SK-MEL-5 (cell line): ENCODE measurements around the gene TMEM184B. TPM values are rescaled to one million over a fixed set of nuclear protein-coding genes. Genes with fewer than 3 reads are reported as not detected.
A peak's percentile ranks its signal among the peaks of the same experiment; 100 is the strongest.

ENCODE experiments used
- DNase-seq: peaks from one replicate; pipeline ENCODE4 v3.0.0-alpha.2; 2016; ENCODE audit warnings: low read depth, low spot score
- in situ Hi-C: cut with HindIII; loops from 2 replicates; pipeline ENCODE4 v1.10.0; 2016; ENCODE audit warnings: low sequenced_read_pairs, high pct_unique_total_duplicates, low pct_unique_long_range_greater_than_20kb
- total RNA-seq: library from RNA; depleted of rRNA; stranded (reverse); fragments of >200 nt; shearing (Covaris generic); gene quantifications from 2 replicates; pipeline ENCODE4 v1.2.3, GENCODE V29; 2014

TMEM184B gene
- total RNA-seq, 1 experiment from 2014 or later = 12.7 TPM

DNA sequence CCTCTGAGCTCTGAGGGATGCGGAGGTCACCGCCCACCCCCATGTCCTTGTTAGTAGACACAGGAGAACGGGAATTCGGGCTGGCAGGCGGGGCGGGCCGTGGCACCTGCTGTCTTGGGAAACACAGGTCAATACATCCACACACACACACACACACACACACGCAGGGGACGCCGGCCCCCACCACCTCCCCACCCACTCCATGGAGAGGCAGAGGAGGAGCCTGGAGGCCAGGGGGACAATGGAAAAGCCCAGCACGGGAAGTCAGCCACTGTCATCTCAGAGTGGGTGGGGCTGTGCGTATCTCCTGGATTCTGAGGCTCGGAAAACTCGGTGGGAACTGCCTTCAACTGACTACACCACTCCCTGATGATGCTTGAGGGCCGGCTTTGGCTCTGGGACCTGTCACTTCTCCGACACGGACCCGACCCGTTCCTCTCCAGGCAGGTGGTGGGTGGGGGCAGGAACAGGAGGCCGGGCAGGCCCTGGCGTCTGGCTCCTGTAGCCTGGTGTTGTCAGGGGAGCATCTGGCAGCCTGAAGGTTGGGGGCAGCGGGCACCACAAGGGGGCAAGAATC lies 18.5 kb upstream of the TMEM184B start:
- DNase-seq = no peak
- in situ Hi-C loops = no loop called here

DNA sequence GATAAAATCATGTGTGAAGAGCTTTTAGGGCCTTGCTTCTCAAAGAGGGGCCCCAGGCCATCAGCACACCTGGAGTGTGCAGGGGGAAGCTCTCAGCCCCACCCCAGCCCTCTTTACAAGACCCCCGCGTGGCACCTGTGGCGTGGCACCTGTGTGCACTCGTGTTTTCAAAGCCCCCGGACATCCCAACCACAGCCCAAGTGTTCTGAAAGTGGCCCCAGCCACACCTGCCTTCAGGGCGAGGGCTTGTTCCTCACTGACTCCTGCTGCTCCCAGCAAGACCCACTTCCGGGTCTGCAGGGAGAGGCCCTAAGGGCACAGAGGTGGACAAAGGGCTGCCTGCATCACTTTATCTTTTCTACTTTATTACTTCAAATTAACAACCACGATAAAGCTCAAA lies 17.5 kb upstream of the TMEM184B start:
- DNase-seq = no peak
- in situ Hi-C loops = no loop called here

DNA sequence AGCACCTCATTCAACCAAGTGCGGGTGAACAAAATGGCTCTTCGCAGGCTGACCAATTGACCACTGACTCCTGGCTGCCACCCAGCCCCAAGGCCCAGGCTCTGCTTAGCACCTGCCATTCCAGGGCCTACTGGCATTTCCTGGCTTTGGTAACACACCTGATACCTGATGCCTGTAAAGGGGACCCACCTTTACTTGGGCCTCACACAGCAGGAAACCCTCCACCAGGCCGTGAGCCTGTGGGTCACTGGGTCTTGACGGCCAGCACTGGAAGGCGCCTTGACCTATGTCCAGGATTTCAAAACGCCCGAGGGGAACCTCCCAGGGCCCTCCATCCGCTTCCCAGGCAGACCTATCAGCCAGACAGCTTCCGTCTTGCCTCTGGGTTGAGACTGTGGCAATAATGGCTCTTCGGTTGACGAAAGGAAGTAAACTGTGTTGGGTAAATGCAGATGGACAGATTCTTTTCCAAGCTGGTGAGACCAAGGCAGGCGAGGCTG lies 16.8 kb upstream of the TMEM184B start:
- no peak for DNase-seq
- in situ Hi-C loops = no loop called here

DNA sequence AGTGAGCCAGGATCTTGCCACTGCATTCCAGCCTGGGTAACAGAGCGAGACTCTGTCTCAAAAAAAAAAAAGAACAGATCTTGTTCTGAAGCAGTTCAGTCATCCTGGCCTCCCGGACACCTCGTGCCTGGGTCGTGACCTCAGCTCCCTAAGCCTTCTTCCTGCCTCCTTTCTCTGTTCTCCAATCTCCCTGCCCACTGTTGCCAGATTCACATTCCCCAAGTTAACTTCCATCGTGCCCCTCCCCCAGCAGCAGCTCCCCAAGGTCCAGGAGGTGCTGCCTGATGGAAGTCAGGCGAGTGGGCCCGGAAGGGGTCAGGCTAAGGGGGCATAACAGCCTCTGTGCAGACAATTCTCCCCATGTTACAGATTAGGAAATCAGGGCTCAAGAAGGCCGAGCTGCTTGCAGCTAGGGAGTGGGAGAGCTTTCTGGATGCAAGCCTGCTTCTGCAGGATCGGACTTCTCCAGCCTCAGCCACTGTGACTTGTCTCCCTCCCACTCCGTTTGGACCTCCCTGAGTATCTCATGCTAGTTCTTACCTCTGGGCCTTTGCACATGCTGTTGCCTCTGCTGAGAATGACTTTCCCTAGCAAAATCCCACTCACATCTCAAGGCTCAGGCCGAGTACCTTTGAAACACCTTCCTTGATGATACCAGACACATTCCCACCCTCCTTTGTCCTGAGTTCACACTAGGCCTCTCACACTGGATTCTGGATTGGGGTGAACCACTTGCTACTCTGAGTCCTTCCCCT lies 14.3 kb upstream of the TMEM184B start:
- in situ Hi-C loops = no loop called here
- no peak for DNase-seq

DNA sequence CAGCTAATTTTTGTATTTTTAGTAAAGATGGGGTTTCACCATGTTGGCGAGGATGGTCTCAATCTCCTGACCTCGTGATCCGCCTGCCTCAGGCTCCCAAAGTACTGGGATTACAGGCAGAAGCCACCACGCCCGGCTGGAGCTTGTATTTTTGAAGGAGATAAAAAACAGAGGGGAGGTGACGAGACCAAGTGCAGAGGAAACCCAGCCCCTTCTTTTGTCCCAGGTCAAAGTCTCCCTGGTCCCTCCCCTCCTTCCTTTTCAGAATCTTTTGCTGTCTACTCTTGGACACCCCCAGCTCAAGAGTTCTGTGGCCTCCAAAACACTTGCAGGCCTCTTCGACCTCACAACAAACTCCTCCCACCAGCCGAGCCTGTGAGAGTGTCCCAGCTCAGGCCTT lies 12.2 kb upstream of the TMEM184B start:
- in situ Hi-C loops = no loop called here
- DNase-seq = no peak

DNA sequence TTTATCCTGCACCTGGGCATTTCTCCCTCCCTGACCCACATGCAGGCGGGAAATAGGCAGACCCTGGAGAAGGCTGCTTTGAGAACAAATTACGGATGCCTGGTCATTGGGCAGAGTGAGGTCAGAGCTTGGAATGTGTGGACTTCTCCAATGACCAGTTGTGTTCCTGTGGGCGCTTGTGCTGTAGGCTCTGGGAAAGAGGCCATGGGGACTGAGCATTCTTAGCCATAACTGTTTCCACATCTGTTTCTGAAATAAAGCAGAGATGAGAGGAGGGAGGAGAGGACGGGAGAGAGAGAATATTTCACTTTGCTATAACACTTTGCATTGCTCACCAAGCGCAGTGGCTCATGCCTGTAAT lies 11.2 kb upstream of the TMEM184B start:
- DNase-seq = no peak

DNA sequence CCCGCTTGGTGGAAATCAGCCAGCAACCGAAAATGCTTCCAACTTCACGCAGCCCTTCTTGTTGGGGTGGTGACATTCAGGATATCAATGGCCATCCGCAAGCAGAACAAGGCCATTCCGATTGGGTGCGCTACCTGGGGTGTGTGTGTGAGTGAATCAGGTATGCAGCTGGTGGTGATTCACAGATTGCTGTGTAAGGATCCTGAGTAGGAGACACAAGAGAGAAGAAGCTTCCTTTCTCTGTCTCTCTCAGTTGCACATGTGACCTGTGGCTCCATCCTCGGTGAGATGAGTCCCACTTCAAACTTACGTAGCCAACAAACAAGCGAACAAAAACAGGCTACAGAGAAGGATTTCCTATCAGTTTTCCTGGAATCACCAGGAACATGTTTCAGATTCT lies 9.6 kb upstream of the TMEM184B start:
- DNase-seq = no peak
- in situ Hi-C loops = no loop called here

More for the DNA sequence above, 11.2 kb upstream of the TMEM184B start:
- in situ Hi-C loops = no loop called here

DNA sequence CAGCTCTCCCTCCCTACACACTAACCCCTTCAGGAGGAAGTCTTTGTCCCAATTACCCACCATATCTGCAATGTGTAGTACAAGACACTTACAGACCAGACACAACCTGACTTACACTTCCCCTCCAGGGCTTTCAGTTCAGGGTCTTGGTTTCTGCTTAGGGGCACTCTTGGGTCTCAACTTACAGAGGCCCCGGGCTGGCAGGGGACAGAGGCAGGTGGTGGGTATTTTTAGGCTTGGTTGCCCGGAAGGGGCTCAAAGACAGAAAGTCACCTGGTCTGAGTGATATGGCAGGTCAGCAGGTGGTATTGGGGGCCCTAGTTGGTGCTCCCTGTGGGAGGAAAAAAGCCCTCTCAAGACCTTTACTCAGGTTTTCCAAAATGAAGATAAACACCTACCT lies 3.4 kb upstream of the TMEM184B start:
- no peak for DNase-seq
- in situ Hi-C loops = no loop called here

DNA sequence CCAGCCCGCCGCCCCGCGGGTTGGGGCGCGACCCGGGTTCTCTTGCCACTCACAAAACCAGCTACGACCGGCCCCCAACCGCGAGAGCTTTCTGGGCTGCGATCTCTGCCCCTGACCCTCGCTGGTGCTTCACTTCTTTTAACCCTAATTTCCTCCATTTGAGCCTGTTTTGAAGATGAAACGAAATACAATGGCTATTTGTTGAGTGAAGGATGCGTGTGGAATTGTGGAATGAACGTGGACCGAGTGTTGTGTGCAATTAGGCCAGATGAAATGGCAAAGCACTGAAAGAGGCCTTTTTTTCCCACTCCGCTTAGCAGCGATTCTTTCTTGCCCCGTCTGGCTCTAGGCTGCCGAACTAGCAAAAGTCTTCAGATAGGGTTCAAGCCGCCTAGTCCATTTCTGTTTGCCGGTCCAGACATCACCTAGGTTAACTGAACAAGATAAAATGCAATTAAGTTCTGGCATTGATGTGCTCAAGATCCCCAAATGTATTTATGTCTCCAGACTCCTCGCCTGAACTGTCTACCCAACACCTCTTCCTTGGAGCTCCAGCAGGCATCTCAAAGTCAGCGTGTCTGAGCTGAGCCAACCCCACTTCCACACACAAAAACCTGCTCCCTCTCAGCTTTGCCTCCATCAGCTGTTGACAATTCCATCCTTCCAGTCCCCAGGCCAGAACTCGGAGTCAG lies 471 bp upstream of the TMEM184B start:
- in situ Hi-C loops = no loop called here

DNA sequence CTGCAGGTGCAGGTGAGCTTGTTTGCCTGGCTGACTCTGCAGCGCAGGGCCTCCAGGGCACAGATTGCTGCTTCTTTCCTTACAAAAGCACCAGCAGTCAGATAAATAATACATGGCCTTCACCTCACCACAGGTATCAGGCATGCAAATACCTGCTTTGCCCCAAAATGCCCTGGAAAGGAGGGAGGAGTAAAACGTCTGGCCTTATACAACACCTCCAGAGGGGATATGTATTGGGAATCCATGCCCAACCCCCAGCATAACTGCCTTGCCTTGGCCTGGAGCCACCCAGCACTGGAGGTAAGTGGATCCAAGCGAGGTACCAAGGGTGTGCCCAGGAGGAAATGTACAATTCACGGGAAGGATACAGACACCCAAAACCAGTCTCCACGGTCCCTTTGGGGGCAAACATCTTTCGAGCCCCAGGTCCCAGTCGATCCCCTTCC lies 860 bp downstream of the TMEM184B start:
- DNase-seq = no peak
- in situ Hi-C loops = no loop called here

More for the DNA sequence above, 471 bp upstream of the TMEM184B start:
- peak; percentile 56 for DNase-seq

DNA sequence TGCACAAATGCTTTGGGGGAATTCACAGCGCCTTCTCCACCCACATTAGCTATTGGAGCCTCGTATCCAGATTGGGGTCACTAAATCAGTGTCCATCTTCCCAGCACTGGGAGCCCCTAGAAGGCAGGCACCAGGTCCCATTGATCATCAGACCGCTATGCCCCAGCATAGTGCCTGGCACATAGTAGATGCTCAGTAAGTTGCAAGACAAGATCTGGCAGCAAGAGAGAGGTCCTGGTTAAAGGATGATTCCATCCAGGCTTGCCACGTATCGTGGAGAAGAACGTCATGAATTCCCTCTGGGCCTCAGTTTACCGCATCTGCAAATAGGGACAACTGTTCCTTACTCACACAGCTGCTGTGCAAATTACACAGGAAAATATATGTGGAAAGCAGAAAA lies 1.7 kb downstream of the TMEM184B start:
- no peak for DNase-seq
- in situ Hi-C loops = no loop called here

DNA sequence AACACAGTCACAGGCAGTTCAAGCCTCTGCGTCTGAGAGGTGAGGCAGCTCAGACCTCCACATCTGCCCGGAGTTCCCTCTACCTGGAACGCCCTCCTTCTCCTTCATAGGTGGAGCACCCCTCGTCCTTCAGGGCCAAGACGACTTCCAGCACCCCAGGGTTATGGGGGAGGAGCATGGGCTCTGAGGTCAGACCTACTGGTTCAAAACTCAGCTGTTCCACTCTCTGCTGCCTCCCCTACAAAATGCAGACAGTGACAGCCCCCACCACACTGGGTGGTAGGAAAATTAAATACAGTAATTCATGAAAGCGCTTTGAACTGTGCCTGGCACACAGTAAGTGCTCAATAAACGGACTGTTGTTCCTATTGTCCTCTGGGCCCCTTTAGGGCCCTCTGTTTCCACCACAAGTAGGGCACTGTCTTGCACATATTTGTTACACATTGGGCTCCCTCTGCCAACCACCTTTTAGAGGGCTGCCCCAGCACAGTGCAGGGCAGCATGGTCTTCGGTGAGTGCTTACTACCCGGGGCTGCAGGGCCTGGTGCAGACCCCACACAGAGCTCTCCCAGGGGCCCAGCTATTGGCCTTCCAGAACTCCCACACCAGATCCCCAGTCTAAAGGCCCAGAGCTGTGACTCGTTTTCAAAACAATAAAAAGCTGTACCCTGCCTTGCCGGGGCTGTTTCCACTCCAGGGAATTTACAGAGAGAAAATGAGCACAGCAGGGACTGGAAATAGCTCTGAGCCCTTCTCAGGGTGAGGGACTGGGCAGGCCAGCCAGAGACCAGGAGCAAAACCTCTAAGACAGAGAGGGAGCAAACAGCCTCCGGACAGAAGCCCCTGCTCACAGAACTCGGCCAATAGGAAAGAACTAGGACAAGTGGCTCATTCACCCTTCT lies 2.5 kb downstream of the TMEM184B start:
- no peak for DNase-seq
- in situ Hi-C loops = no loop called here

DNA sequence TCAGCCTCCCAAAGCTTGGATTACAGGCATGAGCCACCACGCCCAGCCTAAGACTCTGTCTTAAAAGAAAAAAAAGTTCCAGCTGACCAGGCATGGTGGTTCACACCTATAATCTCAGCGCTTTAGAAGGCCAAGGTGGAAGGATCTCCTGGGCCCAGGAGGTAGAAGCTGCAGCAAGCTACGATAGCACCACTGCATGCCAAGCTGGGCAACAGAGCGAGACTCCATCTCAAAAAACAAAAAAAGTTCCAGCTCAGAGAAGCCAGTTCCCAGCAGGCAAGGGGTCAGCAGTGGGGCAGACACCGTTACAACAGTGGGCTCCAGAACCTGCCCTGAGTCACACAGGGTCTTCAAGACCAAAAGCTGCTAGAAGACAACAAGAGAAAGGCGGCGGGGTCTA lies 3.3 kb downstream of the TMEM184B start:
- in situ Hi-C loops = no loop called here

DNA sequence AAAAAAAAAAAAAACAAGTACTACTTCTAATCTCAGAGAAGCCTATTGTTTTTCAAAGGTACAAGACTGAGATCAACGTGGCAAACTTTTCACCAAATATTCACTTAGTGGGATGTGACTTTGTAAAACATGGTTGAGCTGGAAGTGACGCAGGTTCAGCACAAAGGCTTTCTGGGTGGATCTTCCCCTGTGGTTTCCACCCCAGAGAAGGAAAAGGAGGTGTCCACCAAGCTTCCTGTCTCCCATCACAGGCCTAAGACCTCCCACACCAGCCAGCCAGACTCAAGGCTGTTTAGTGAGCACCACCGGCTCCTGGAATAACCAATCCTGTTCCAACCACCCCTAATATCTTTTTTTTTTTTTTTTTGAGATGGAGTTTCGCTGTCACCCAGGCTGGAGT lies 5.7 kb downstream of the TMEM184B start:
- no peak for DNase-seq
- in situ Hi-C loops = no loop called here

More for the DNA sequence above, 3.3 kb downstream of the TMEM184B start:
- no peak for DNase-seq

DNA sequence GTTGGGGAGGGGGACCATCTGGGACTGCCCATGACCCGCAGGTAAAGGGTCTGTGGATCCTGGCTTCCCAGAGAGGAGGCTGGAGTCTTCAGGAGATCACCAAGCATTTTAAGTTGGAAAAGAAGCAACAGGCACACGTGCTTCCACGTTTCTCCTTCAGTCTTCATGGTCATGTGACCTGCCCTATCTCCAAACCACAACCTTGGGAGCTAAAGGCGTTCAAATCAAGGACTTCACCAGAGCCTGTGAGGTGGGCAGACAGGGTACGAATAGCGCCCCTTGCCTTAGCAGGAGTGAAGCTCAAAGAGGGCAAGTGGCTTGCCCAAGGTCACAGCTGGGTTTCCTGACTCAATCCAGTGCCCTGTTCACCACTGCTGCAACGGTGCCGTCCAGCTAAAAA lies 6.7 kb downstream of the TMEM184B start:
- no peak for DNase-seq
- in situ Hi-C loops = no loop called here

DNA sequence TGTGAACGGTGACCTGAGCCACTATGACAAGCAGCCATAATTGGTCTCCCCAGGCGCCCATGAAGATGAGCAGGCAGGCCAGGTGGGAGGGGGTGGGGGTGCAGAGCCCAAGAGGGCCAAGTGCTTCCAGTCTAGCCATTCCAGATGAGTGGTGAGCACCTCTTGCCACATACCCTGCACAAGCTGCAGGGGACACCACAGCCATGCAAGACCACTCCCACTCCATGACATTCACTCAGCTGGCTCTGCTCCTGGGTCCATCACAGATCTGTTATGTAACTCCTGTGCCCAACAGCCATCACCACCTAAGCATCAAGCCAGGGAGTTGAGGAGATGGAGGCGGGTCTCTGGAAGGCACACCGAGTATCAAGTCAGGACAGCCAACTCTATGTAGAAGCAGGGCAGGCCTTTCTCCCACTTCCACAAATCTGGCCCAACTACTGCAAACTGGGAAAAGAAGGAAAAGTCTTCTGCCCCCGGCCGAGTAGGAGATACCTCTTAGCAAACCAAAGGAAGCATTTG lies 8.4 kb downstream of the TMEM184B start:
- in situ Hi-C loops = no loop called here

DNA sequence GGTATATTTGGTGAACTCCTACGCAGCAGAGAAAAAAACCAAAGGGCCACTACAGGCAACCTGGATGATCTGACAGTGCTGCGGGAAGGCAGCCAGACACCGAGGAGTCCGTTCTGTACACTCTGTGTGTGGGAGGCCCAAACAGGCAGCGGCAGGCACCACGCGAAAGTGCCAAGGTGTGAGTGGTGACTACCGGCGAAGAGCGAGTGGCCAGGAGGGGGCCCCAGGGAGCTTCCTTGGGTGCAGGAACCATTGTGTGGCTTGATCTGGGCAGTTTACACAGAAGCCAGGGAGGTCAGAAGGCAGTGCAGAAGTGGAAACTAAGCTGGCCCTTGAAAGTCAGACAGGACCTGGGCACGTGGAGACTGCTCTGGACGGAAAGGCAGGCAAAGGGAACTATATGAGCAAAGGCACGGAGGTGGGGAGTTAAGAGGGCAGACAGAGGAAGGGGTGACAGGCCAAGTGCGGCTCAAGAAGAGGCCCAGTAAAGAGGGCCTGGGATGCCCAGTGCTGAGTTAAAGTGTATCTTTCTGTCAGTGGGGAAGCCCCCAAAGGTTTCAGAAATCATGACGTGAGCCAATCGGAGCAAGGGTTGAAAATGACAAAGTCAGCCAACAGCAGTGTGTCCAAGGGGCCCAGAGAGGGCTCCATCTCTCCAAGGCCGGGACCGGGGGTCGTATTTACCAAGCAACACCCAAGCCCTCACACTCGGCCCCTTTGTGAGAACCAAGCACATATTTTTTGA lies 10.6 kb downstream of the TMEM184B start:
- in situ Hi-C loops = no loop called here
- peak; percentile 64 for DNase-seq

More for the DNA sequence above, 8.4 kb downstream of the TMEM184B start:
- DNase-seq = no peak
